GM13976 (cell line): ENCODE results near the gene HOXA4.

ENCODE experiments used
- DNase-seq: peaks from one replicate; pipeline ENCODE4 v3.0.0; 2012; ENCODE audit warnings: low spot score
- CTCF ChIP-seq: IDR thresholded peaks from 2 replicates; pipeline ENCODE4 v1.5.1; 2012; ENCODE audit warnings: borderline replicate concordance, mild to moderate bottlenecking; ENCODE audit not compliant: insufficient read depth; ENCODE audit errors: extremely low read depth, missing control alignments, control extremely low read depth
- in situ Hi-C: fragments of 300-500 bp; cut with MboI; formaldehyde crosslinking; loops from one replicate; pipeline ENCODE4 v1.12.0; 2022; ENCODE audit warnings: low sequenced_read_pairs, mixed read lengths, inconsistent platforms; ENCODE audit not compliant: unreplicated experiment

HOXA4 gene

DNA sequence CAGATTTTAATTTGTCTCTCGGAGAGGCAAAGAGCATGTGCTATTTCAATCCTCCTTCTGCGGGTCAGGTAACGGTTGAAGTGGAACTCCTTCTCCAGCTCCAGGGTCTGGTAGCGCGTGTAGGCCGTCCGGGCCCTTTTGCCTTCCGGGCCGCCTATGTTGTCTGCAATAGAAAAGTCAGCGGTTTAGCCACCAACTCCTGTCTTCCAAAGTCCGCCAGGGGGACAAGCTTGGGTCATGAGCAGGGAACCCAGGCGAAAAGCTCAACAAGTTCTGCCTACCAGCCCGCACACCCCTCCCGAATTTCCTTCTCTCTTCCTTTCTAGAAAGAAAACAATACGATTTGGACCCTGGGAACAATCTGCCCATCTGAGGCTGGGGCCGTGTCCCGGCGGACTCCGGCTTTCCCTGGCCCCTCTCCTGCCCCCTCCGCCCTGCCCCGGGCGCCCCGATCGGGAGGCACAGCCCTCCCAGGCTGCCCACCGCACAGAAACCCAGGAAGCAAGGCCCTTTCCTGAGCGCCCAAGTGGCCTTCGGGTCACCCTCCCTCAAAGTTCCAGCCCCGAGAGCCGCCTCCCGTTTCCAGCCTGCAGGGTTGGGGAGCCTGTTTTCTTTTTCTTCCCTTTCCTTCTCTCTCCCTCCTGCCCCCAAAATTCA is 11.5 kb upstream of the HOXA4 start:
- TF ChIP-seq CTCF = no peak
- DNase-seq = no peak
- in situ Hi-C loops = no loop called here

DNA sequence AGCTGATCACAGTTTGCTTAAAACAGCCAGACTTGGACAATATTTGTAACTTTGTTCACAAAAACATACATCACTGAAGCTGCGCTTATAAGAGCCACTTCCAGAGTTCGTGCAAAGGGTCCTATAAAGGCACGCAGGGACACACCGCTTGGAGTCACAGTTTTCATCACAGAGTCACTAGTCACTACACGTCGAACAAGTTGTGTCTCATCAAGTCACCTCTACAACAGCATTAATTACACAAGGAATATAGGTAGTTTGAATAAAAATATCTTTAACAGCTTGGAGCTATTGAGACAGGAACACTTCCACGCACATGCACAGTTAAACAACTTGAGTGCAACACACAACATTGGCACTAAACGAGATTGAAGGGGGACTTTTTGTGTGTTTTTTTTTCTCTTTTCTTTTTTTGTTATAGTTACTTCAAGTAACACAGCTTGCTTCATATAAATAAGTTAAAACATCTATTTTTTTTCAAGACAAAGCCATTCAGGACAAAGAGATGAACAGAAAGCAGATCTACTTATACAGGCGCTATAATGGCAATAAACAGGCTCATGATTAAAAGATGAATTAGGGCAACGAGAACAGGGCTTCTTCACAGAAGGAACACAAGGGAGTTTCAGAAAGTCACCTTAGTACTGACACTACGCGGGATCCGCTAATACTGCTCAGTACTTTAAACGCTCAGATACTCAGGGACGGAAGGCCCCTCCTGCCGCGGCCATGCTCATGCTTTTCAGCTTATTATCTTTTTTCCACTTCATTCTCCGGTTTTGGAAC is 10.8 kb upstream of the HOXA4 start:
- in situ Hi-C loops = no loop called here
- TF ChIP-seq CTCF = no peak
- no peak for DNase-seq

- no peak for DNase-seq
- in situ Hi-C loops = no loop called here
- no peak for TF ChIP-seq CTCF
Measured at GRCh38 chr7:27140126-27140857, 9.7 kb upstream of the HOXA4 start.

DNA sequence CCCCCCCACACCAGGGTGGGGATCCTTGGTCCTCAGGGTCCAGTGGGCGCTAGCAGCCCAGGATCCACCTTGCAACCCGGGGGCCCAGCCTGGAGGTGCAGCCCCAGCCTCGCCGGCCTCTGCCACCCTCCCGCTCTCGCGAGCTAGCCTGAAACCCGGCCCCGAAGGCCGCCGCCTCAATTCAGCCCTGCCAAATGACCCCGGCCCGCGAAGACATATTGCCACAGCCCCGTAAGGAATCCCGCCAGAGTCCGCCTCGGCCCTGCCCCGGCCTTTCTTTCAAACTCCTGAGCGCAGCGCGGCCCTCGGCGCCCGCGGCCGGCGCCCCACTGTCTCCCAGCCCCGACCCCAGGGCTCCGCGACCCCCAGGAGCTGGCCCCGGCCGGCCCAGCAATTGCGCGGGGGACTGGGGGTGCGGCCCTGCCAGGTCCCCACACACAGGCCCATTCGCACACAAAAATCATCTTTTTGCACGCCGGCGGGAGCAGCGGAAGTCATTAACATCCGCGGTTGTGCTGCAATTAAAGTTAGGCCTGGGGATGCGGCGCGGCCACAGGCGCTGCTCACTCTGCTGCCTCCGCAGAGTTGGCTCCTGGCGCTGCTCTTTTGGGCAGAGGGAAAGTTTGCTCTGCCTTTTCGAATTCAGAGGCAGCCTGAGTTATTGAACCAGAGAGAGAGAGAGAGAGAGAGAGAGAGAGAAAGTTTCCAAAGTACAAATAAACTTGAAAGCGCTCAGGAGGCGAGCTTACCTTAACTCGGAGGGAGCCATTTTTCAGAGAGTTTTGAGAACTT is 9.0 kb upstream of the HOXA4 start:
- no peak for TF ChIP-seq CTCF
- no peak for DNase-seq
- in situ Hi-C loops = no loop called here

DNA sequence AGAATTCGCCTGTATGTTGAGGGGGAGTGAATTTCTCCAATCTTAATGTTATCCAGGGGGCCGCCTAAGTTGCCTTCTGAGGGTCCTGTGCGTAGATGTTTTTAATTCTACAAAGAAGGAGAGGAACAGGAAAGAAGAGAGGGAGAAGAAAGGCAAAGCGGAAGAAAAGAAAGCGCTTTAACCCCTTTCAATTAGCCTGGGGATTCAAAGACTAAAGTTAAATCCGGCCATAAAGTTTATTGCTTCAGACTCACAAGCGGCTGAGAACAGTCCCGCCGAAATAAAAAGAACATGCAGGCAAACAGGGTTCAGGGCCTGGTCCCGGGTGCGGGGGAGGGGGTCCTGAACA is 8.4 kb upstream of the HOXA4 start:
- no peak for TF ChIP-seq CTCF
- in situ Hi-C loops = no loop called here
- no peak for DNase-seq

GRCh38 chr7:27138472-27138871 is 7.9 kb upstream of the HOXA4 start:
- in situ Hi-C loops = no loop called here
- no peak for TF ChIP-seq CTCF
- no peak for DNase-seq
